ENCODE data around the gene MLXIPL.
"Not testable (repeated sequence)": the region's sequence is repeated elsewhere in the genome, so short reads cannot be mapped to it uniquely, and the experiment has no call there.

The MLXIPL gene

GRCh38 chr7:73611017-73611555 lies 13.2 kb downstream of the MLXIPL start:
- DNase-seq = no peak

- DNase-seq = no peak
These were observed 14.2 kb downstream of the MLXIPL start for GRCh38 chr7:73610105-73610504.

GRCh38 chr7:73607692-73607983 lies 16.7 kb downstream of the MLXIPL start:
- not testable (repeated sequence) for DNase-seq

- DNase-seq = peak; percentile 86
These were observed 17.3 kb downstream of the MLXIPL start for GRCh38 chr7:73606801-73607691.

GRCh38 chr7:73605601-73606220 lies 18.6 kb downstream of the MLXIPL start:
- no peak for DNase-seq

GRCh38 chr7:73602721-73603651 lies 21.3 kb downstream of the MLXIPL start:
- DNase-seq = no peak

GRCh38 chr7:73599916-73600315 lies 24.4 kb downstream of the MLXIPL start:
- DNase-seq = no peak

- DNase-seq = no peak
These were observed 25.0 kb downstream of the MLXIPL start for GRCh38 chr7:73599151-73599882.

- no peak for DNase-seq
These were observed 26.1 kb downstream of the MLXIPL start for GRCh38 chr7:73597978-73598782.

- no peak for DNase-seq
These were observed 27.9 kb downstream of the MLXIPL start for GRCh38 chr7:73596191-73597065.

GRCh38 chr7:73595358-73595757 lies 29.0 kb downstream of the MLXIPL start:
- no peak for DNase-seq

- DNase-seq = no peak
These were observed 30.9 kb downstream of the MLXIPL start for GRCh38 chr7:73593207-73594045.

GRCh38 chr7:73586911-73587310 lies 37.4 kb downstream of the MLXIPL start:
- no peak for DNase-seq

- DNase-seq = no peak
These were observed 39.1 kb downstream of the MLXIPL start for GRCh38 chr7:73585196-73585595.

GRCh38 chr7:73582664-73583202 lies 41.6 kb downstream of the MLXIPL start:
- DNase-seq = no peak

GRCh38 chr7:73581006-73581405 lies 43.3 kb downstream of the MLXIPL start:
- not testable (repeated sequence) for DNase-seq

GRCh38 chr7:73578342-73579128 lies 45.8 kb downstream of the MLXIPL start, which contains the start of gene TBL2:
Gene TBL2, minus strand, starts transcription at chr7:73578579. Its CDS starts 30 bp downstream, at chr7:73578549.
- peak; percentile 99 for DNase-seq
